Activated naive CD4-positive, alpha-beta T cell treated with anti-CD3 and anti-CD28 coated beads, Interleukin-2, amount 10 ng/mL, durations not matched to agents 7 days and 5 days (primary cell): Measurements from ENCODE around the gene FAM222A.

Experiments
- CTCF ChIA-PET: fragments of 350-600 bp; sonication (Branson Sonifier 250); formaldehyde crosslinking; loops from one replicate; lab custom pipeline; 2021; ENCODE audit warnings: antibody characterized with exemption; lab: Charles Lee
- DNase-seq: peaks from one replicate; pipeline ENCODE4 v3.0.0-alpha.2; 2020
- H3K27ac Mint-ChIP-seq: one replicate; pipeline ENCODE4 v1.8.0; 2021; ENCODE audit warnings: mild to moderate bottlenecking, moderate library complexity, mixed read lengths
- H3K27me3 Mint-ChIP-seq: one replicate; pipeline ENCODE4 v1.8.0; 2021; ENCODE audit warnings: mild to moderate bottlenecking, mixed read lengths
- H3K36me3 Mint-ChIP-seq: one replicate; pipeline ENCODE4 v1.8.0; 2021; ENCODE audit warnings: mixed read lengths
- H3K4me1 Mint-ChIP-seq: one replicate; pipeline ENCODE4 v1.8.0; 2021; ENCODE audit warnings: mixed read lengths
- H3K4me3 Mint-ChIP-seq: one replicate; pipeline ENCODE4 v1.8.0; 2021; ENCODE audit warnings: mild to moderate bottlenecking, moderate library complexity, mixed read lengths
- H3K9me3 Mint-ChIP-seq: one replicate; pipeline ENCODE4 v1.8.0; 2021; ENCODE audit warnings: mixed read lengths

FAM222A gene

GRCh38 chr12:109710747-109711595, 2.7 kb upstream of the FAM222A start:
- H3K36me3 Mint-ChIP-seq = no peaks in the 10 kb centered on the region
- H3K27ac Mint-ChIP-seq = no peak overlapping the region
- H3K9me3 Mint-ChIP-seq = no peaks in the 10 kb centered on the region
- CTCF ChIA-PET = no interaction called here
- DNase-seq = no peak
- no peak overlapping the region for H3K4me3 Mint-ChIP-seq
- peaks cover 12% of the 10 kb centered on the region for H3K4me1 Mint-ChIP-seq
- H3K27me3 Mint-ChIP-seq = peaks cover 56% of the 10 kb centered on the region

GRCh38 chr12:109711596-109712461, 1.8 kb upstream of the FAM222A start:
- no peak overlapping the region for H3K27ac Mint-ChIP-seq
- H3K4me1 Mint-ChIP-seq = peaks cover 12% of the 10 kb centered on the region
- H3K4me3 Mint-ChIP-seq = no peak overlapping the region
- CTCF ChIA-PET = interaction anchor here (1.0 kb wide), 1 partner anchor 41 kb away, joined by 3 read pairs; no protein-coding TSS in a partner anchor
- H3K9me3 Mint-ChIP-seq = no peaks in the 10 kb centered on the region
- H3K36me3 Mint-ChIP-seq = no peaks in the 10 kb centered on the region
- peaks cover 60% of the 10 kb centered on the region for H3K27me3 Mint-ChIP-seq
- DNase-seq = no peak

GRCh38 chr12:109714141-109714912, 702 bp downstream of the FAM222A start:
- no peak overlapping the region for H3K27ac Mint-ChIP-seq
- CTCF ChIA-PET = interaction anchor here (1.1 kb wide), 1 partner anchor 117 kb away, joined by 5 read pairs; no protein-coding TSS in a partner anchor
- H3K4me1 Mint-ChIP-seq = peaks cover 12% of the 10 kb centered on the region
- H3K9me3 Mint-ChIP-seq = no peaks in the 10 kb centered on the region
- peaks cover 85% of the 10 kb centered on the region for H3K27me3 Mint-ChIP-seq
- peak overlapping the region; percentile 65 for H3K4me3 Mint-ChIP-seq
- no peaks in the 10 kb centered on the region for H3K36me3 Mint-ChIP-seq
- peak; percentile 63 for DNase-seq

- no peak for DNase-seq
- CTCF ChIA-PET = interaction anchor here (1.1 kb wide), 1 partner anchor 117 kb away, joined by 5 read pairs; no protein-coding TSS in a partner anchor
- Mint-ChIP-seq H3K9me3 (no peaks in the 10 kb centered on the region), H3K36me3 (no peaks in the 10 kb centered on the region), H3K27ac (no peak overlapping the region), H3K4me1 (peaks cover 12% of the 10 kb centered on the region), H3K27me3 (peaks cover 88% of the 10 kb centered on the region), H3K4me3 (peak overlapping the region; percentile 47)
Measured at GRCh38 chr12:109714913-109715244, 1.3 kb downstream of the FAM222A start.

GRCh38 chr12:109715310-109716091, 1.9 kb downstream of the FAM222A start:
- H3K9me3 Mint-ChIP-seq = no peaks in the 10 kb centered on the region
- peaks cover 12% of the 10 kb centered on the region for H3K4me1 Mint-ChIP-seq
- peak overlapping the region; percentile 47 for H3K4me3 Mint-ChIP-seq
- peak; percentile 30 for DNase-seq
- no peaks in the 10 kb centered on the region for H3K36me3 Mint-ChIP-seq
- H3K27me3 Mint-ChIP-seq = peaks cover 85% of the 10 kb centered on the region
- CTCF ChIA-PET = no interaction called here
- H3K27ac Mint-ChIP-seq = no peak overlapping the region

GRCh38 chr12:109716092-109716479, 2.5 kb downstream of the FAM222A start:
- H3K27me3 Mint-ChIP-seq = peaks cover 82% of the 10 kb centered on the region
- H3K4me3 Mint-ChIP-seq = no peak overlapping the region

GRCh38 chr12:109716512-109717389, 3.1 kb downstream of the FAM222A start:
- Mint-ChIP-seq H3K9me3 (no peaks in the 10 kb centered on the region), H3K36me3 (no peaks in the 10 kb centered on the region), H3K4me1 (peaks cover 12% of the 10 kb centered on the region), H3K4me3 (no peak overlapping the region), H3K27me3 (peaks cover 75% of the 10 kb centered on the region), H3K27ac (no peak overlapping the region)
- CTCF ChIA-PET = no interaction called here
- no peak for DNase-seq

More at GRCh38 chr12:109716092-109716479, 2.5 kb downstream of the FAM222A start:
- peaks cover 12% of the 10 kb centered on the region for H3K4me1 Mint-ChIP-seq
- DNase-seq = no peak
- no peak overlapping the region for H3K27ac Mint-ChIP-seq
- no peaks in the 10 kb centered on the region for H3K9me3 Mint-ChIP-seq
- H3K36me3 Mint-ChIP-seq = no peaks in the 10 kb centered on the region
- CTCF ChIA-PET = no interaction called here

- Mint-ChIP-seq H3K27me3 (peaks cover 66% of the 10 kb centered on the region), H3K36me3 (no peaks in the 10 kb centered on the region), H3K27ac (no peak overlapping the region), H3K9me3 (no peaks in the 10 kb centered on the region), H3K4me1 (peaks cover 12% of the 10 kb centered on the region), H3K4me3 (no peak overlapping the region)
- CTCF ChIA-PET = interaction anchor here (2.6 kb wide), 1 partner anchor 120 kb away, joined by 7 read pairs; no protein-coding TSS in a partner anchor
- no peak for DNase-seq
Measured at GRCh38 chr12:109717390-109718357, 4.0 kb downstream of the FAM222A start.

- H3K9me3 Mint-ChIP-seq = no peaks in the 10 kb centered on the region
- no peak overlapping the region for H3K27ac Mint-ChIP-seq
- peaks cover 63% of the 10 kb centered on the region for H3K27me3 Mint-ChIP-seq
- no peak for DNase-seq
- no peak overlapping the region for H3K4me3 Mint-ChIP-seq
- CTCF ChIA-PET = interaction anchor here (2.6 kb wide), 1 partner anchor 121 kb away, joined by 7 read pairs; no protein-coding TSS in a partner anchor
- H3K4me1 Mint-ChIP-seq = peaks cover 7% of the 10 kb centered on the region
- no peaks in the 10 kb centered on the region for H3K36me3 Mint-ChIP-seq
Measured at GRCh38 chr12:109718390-109718789, 4.8 kb downstream of the FAM222A start.

GRCh38 chr12:109719123-109720022, 5.7 kb downstream of the FAM222A start:
- Mint-ChIP-seq H3K27me3 (peaks cover 60% of the 10 kb centered on the region), H3K9me3 (no peaks in the 10 kb centered on the region), H3K27ac (no peak overlapping the region), H3K4me1 (peaks cover 7% of the 10 kb centered on the region), H3K36me3 (no peaks in the 10 kb centered on the region), H3K4me3 (no peak overlapping the region)
- DNase-seq = no peak
- CTCF ChIA-PET = interaction anchor here (2.6 kb wide), 1 partner anchor 122 kb away, joined by 7 read pairs; no protein-coding TSS in a partner anchor
